Endodermal cell (in vitro differentiated cells): ENCODE data around the gene TCF4. TPM values are rescaled to one million over a fixed set of nuclear protein-coding genes. Genes with fewer than 3 reads are reported as not detected.

ENCODE experiments used
- DNase-seq: peaks from one replicate; pipeline ENCODE4 v3.0.0-alpha.2; 2017
- H3K27ac ChIP-seq: 2 replicates; pipeline ENCODE4 v1.5.1; 2013; ENCODE audit warnings: mild to moderate bottlenecking, low read depth, low read length, moderate library complexity
- H3K27me3 ChIP-seq: 2 replicates; pipeline ENCODE4 v1.6.1; 2013; ENCODE audit warnings: mild to moderate bottlenecking, low read length, moderate library complexity; ENCODE audit not compliant: insufficient read depth, control insufficient read depth, poor library complexity, severe bottlenecking
- H3K36me3 ChIP-seq: 2 replicates; pipeline ENCODE4 v1.7.0; 2013; ENCODE audit warnings: mild to moderate bottlenecking, low read length, moderate library complexity; ENCODE audit not compliant: control insufficient read depth, insufficient read depth
- H3K4me1 ChIP-seq: one replicate; pipeline ENCODE4 v1.7.0; 2013; ENCODE audit warnings: low read length; ENCODE audit not compliant: control insufficient read depth, insufficient read depth
- H3K4me3 ChIP-seq: 2 replicates; pipeline ENCODE4 v1.5.1; 2013; ENCODE audit warnings: mild to moderate bottlenecking, low read length, moderate library complexity
- H3K9ac ChIP-seq: 2 replicates; pipeline ENCODE4 v1.6.1; 2013; ENCODE audit warnings: mild to moderate bottlenecking, low read length, moderate library complexity; ENCODE audit not compliant: poor library complexity, severe bottlenecking; ENCODE audit errors: extremely low read depth
- H3K9me3 ChIP-seq: 2 replicates; pipeline ENCODE4 v1.6.1; 2013; ENCODE audit warnings: mild to moderate bottlenecking, low read length, moderate library complexity; ENCODE audit not compliant: control insufficient read depth
- H3K27ac Mint-ChIP-seq: 2 replicates; pipeline ENCODE4 v1.8.0; 2020; ENCODE audit warnings: mixed read lengths
- H3K27me3 Mint-ChIP-seq: 2 replicates; pipeline ENCODE4 v1.8.0; 2021; ENCODE audit warnings: mild to moderate bottlenecking, mixed read lengths; ENCODE audit not compliant: insufficient read depth
- H3K36me3 Mint-ChIP-seq: 2 replicates; pipeline ENCODE4 v1.8.0; 2020; ENCODE audit warnings: low read depth, mixed read lengths
- H3K4me1 Mint-ChIP-seq: 2 replicates; pipeline ENCODE4 v1.8.0; 2020; ENCODE audit warnings: mixed read lengths
- H3K4me3 Mint-ChIP-seq: 2 replicates; pipeline ENCODE4 v1.8.0; 2020; ENCODE audit warnings: mild to moderate bottlenecking, moderate library complexity, mixed read lengths
- H3K9me3 Mint-ChIP-seq: 2 replicates; pipeline ENCODE4 v1.8.0; 2020; ENCODE audit warnings: mild to moderate bottlenecking, mixed read lengths
- WGBS, 2 experiments: methylation state at CpG; one replicate each; pipeline versions ENCODE4 v1.1.5 to v1.1.7; 2013; ENCODE audit warnings: missing lambda C conversion rate in 2 of 2, mixed read lengths in 1 of 2; ENCODE audit not compliant: insufficient coverage in 1 of 2, insufficient read length in 1 of 2; 5-methylcytosine and 5-hydroxymethylcytosine counted together
- total RNA-seq, 2 donors: library from RNA; stranded (reverse); fragmentation: NEBNext Ultra II Directional in 1 of 2; extraction: Animal tissue kit (Norgen Biotek cat#: 25700) in 1 of 2; gene quantifications; 2 replicates in 1 of 2; 3 replicates in 1 of 2; pipeline ENCODE4 v1.2.1, GENCODE V29; 2021
- TF ChIP-seq, protein P1 (sequence below): fragments of 200-600 bp; sonication (generic); conservative IDR thresholded peaks from 2 replicates; pipeline ENCODE4 v1.5.0; 2021; ENCODE audit warnings: antibody characterized with exemption, mild to moderate bottlenecking

Gene TCF4
- total RNA-seq, 2 donors from 2014 or later: 40.4 to 58.5 TPM

DNA sequence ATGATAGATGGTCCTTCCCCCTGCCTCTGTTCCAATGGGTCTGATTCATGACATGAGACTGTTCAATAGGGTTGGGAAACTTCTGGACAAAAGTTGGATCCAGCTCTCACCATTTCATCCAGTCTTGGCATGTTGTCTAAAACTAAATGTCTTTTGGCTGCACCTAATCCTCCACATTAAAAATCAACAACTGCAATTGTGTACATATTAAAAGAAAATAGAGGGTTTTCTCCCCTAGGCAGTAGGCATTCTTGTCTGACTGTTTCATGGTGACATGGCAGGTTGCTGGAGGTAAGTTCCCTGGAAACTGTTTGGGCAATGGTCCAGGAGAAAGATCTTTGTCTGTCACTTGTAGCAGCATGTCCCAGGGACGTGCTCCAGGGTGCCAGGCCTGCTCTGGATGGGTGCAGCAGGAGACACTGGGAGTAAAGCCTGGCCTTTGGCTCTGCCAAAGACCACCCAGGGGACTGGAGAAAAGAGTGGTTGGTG is 135.8 kb downstream of the TCF4 start:
- Mint-ChIP-seq H3K27ac (peak overlapping the region; percentile 37), H3K9me3 (no peaks in the 10 kb centered on the region), H3K4me1 (peaks cover 4% of the 10 kb centered on the region), H3K36me3 (no peaks in the 10 kb centered on the region), H3K4me3 (no peak overlapping the region), H3K27me3 (no peaks in the 10 kb centered on the region)
- Histone ChIP-seq H3K4me1 (no peaks in the 10 kb centered on the region), H3K9ac (no peak overlapping the region), H3K4me3 (no peak overlapping the region), H3K27ac (no peak overlapping the region), H3K36me3 (no peaks in the 10 kb centered on the region), H3K9me3 (no peaks in the 10 kb centered on the region), H3K27me3 (no peaks in the 10 kb centered on the region)
- WGBS, 2 experiments: 83 to 100% methylated on average over 1 of the region's 1 CpG
- no peak for DNase-seq
- TF ChIP-seq, protein P1, sequence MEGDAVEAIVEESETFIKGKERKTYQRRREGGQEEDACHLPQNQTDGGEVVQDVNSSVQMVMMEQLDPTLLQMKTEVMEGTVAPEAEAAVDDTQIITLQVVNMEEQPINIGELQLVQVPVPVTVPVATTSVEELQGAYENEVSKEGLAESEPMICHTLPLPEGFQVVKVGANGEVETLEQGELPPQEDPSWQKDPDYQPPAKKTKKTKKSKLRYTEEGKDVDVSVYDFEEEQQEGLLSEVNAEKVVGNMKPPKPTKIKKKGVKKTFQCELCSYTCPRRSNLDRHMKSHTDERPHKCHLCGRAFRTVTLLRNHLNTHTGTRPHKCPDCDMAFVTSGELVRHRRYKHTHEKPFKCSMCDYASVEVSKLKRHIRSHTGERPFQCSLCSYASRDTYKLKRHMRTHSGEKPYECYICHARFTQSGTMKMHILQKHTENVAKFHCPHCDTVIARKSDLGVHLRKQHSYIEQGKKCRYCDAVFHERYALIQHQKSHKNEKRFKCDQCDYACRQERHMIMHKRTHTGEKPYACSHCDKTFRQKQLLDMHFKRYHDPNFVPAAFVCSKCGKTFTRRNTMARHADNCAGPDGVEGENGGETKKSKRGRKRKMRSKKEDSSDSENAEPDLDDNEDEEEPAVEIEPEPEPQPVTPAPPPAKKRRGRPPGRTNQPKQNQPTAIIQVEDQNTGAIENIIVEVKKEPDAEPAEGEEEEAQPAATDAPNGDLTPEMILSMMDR: no peak

DNA sequence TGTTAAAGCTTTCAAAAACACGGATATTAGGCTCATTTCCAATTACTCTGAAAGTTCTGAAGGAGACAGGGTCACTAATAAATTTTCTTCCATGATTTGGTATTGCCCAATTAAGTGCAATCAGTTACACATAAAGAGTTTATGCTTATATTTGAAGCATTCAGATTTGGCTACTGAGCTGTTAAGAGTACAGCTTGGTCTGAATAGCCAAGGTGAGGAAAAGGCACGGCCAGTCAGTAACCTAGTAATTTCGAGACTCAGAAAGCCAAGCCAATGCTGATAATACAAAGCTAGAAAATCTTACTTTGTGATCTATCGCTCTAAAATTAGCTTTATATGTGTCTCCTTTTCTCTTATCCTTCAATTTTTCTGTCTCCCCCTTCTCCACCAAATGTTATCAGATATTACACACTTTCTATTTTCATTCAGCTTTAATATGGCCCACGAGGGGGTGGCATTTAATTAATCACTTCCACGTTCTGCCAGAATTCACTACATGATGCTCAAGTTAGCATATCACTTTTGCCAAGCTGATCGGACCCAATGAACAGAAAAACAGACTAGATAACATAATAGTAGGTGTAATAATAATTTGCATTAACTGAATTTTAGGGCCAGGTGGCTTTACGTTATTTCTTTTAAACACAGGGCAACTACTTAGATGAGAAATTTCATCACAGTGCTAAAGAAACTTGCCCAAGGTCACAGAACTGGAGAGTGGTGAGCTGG is 138.4 kb downstream of the TCF4 start:
- Histone ChIP-seq H3K4me3 (no peak overlapping the region), H3K9me3 (peaks cover 10% of the 10 kb centered on the region), H3K9ac (no peak overlapping the region), H3K27me3 (no peaks in the 10 kb centered on the region), H3K4me1 (no peaks in the 10 kb centered on the region), H3K27ac (no peak overlapping the region), H3K36me3 (no peaks in the 10 kb centered on the region)
- Mint-ChIP-seq H3K9me3 (peaks cover 10% of the 10 kb centered on the region), H3K27me3 (no peaks in the 10 kb centered on the region), H3K27ac (no peak overlapping the region), H3K4me3 (no peak overlapping the region), H3K36me3 (peaks cover 7% of the 10 kb centered on the region), H3K4me1 (no peaks in the 10 kb centered on the region)
- 92 to 100% methylated on average over 5 to 8 of the region's 8 CpGs for WGBS, 2 experiments
- TF ChIP-seq, protein P1: no peak
- no peak for DNase-seq

DNA sequence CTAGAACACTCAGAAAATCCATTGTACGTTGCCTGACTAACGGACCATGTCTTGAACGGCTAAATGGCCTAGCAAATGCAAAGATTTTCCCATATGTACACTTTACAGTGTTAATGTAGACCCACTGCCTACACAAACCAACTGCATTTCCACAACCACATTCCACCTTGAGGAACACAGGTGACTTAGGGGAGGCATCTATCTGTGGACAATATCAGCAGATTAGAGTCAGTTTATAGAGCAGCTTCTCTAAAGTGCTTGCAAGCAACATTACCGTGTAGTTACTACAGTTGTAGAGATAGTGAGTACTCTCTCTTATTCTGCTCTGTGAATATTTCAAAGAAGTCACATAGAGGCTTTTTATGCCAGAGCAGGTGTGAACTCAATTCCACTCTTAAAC is 139.6 kb downstream of the TCF4 start:
- H3K4me1 ChIP-seq: no peaks in the 10 kb centered on the region
- Mint-ChIP-seq H3K4me3 (no peak overlapping the region), H3K27me3 (no peaks in the 10 kb centered on the region), H3K27ac (no peak overlapping the region), H3K4me1 (no peaks in the 10 kb centered on the region), H3K9me3 (peaks cover 10% of the 10 kb centered on the region), H3K36me3 (peaks cover 8% of the 10 kb centered on the region)
- no peak overlapping the region for H3K4me3 ChIP-seq
- no peak overlapping the region for H3K9ac ChIP-seq
- no peaks in the 10 kb centered on the region for H3K36me3 ChIP-seq
- peaks cover 10% of the 10 kb centered on the region for H3K9me3 ChIP-seq
- no peaks in the 10 kb centered on the region for H3K27me3 ChIP-seq
- WGBS, 2 experiments: 90% methylated on average over 4 of the region's 4 CpGs; no CpG with 5 or more reads in 1 of the 2 experiments
- DNase-seq: no peak
- H3K27ac ChIP-seq: no peak overlapping the region
- TF ChIP-seq, protein P1: no peak
